DND-41 (cell line): ENCODE results near the gene CR1L.

Experiments
- ATAC-seq: fragments of 200-7000 bp; cut with Tn5 transposase; 3 replicates; pipeline ENCODE4 v1.9.1; 2021; ENCODE audit warnings: low read depth; ENCODE audit not compliant: insufficient read depth
- DNase-seq: peaks from one replicate; pipeline ENCODE4 v3.0.0-alpha.2; 2020
- H2AFZ ChIP-seq: 2 replicates; pipeline ENCODE4 v1.6.0; 2012; ENCODE audit warnings: low read depth, low read length
- H3K27ac ChIP-seq: 2 replicates; pipeline ENCODE4 v1.5.1; 2012; ENCODE audit warnings: low read length, inconsistent platforms
- H3K27me3 ChIP-seq: fragments of 200-600 bp; sonication (generic); 2 replicates; pipeline ENCODE4 v1.6.0; 2012; ENCODE audit warnings: low read length, mild to moderate bottlenecking, inconsistent platforms; ENCODE audit not compliant: insufficient read depth, poor library complexity
- H3K36me3 ChIP-seq: 2 replicates; pipeline ENCODE4 v1.5.1; 2012; ENCODE audit warnings: low read length, inconsistent platforms; ENCODE audit not compliant: insufficient read depth
- H3K4me1 ChIP-seq: 2 replicates; pipeline ENCODE4 v1.5.1; 2012; ENCODE audit warnings: mild to moderate bottlenecking, low read length; ENCODE audit not compliant: insufficient read depth
- H3K4me2 ChIP-seq: 2 replicates; pipeline ENCODE4 v1.6.0; 2012; ENCODE audit warnings: mild to moderate bottlenecking, moderate library complexity, low read length, inconsistent platforms; ENCODE audit not compliant: insufficient read depth
- H3K4me3 ChIP-seq, 2 experiments: fragments of 200-600 bp in 1 of 2; shearing (Covaris generic) in 1 of 2; 2 replicates each; pipeline ENCODE4 v1.5.1; 2012 to 2016; ENCODE audit warnings: inconsistent platforms in 2 of 2, low read length in 2 of 2, mild to moderate bottlenecking in 2 of 2, low read depth in 1 of 2, moderate library complexity in 1 of 2
- H3K79me2 ChIP-seq: 2 replicates; pipeline ENCODE4 v1.6.0; 2012; ENCODE audit warnings: low read length, inconsistent platforms; ENCODE audit not compliant: insufficient read depth
- H3K9ac ChIP-seq: 2 replicates; pipeline ENCODE4 v1.6.0; 2012; ENCODE audit warnings: low read depth, mild to moderate bottlenecking, inconsistent platforms, low read length, moderate library complexity
- H3K9me3 ChIP-seq: 2 replicates; pipeline ENCODE4 v1.5.1; 2012; ENCODE audit warnings: low read length, moderate library complexity, mild to moderate bottlenecking, inconsistent platforms; ENCODE audit not compliant: insufficient read depth, severe bottlenecking
- H4K20me1 ChIP-seq: 2 replicates; pipeline ENCODE4 v1.6.0; 2012; ENCODE audit warnings: low read length; ENCODE audit not compliant: insufficient read depth
- CTCF ChIP-seq: IDR thresholded peaks from 2 replicates; pipeline ENCODE4 v1.5.1; 2012; ENCODE audit warnings: borderline replicate concordance, low read length, moderate library complexity, mild to moderate bottlenecking; ENCODE audit not compliant: poor library complexity, severe bottlenecking; ENCODE audit errors: extremely low read depth
- EZH2 ChIP-seq: IDR thresholded peaks from 3 replicates; pipeline ENCODE4 v1.6.1; 2012; ENCODE audit warnings: borderline replicate concordance, low read depth, mild to moderate bottlenecking, moderate library complexity, low read length, inconsistent platforms; ENCODE audit not compliant: severe bottlenecking

The CR1L gene

GRCh38 chr1:207745285-207745684 is 100.4 kb downstream of the CR1L start:
- no peaks in the 10 kb centered on the region for H3K36me3 ChIP-seq
- H4K20me1 ChIP-seq: no peaks in the 10 kb centered on the region
- H3K79me2 ChIP-seq: peaks cover 2% of the 10 kb centered on the region; the same call in 1 of the 2 replicates
- H3K27ac ChIP-seq: no peak overlapping the region
- TF ChIP-seq EZH2 (no peak), CTCF (no peak)
- peaks cover 24% of the 10 kb centered on the region for H3K4me1 ChIP-seq
- H3K9ac ChIP-seq: no peak overlapping the region
- no peak overlapping the region for H3K4me3 ChIP-seq
- no peaks in the 10 kb centered on the region for H3K9me3 ChIP-seq
- H3K4me2 ChIP-seq: no peak overlapping the region
- H3K27me3 ChIP-seq: no peaks in the 10 kb centered on the region
- no peak overlapping the region for H2AFZ ChIP-seq
- ATAC-seq (no peak), DNase-seq (no peak)

GRCh38 chr1:207745839-207746767 is 101.2 kb downstream of the CR1L start:
- Histone ChIP-seq H3K4me1 (peaks cover 33% of the 10 kb centered on the region), H3K4me3 (no peak overlapping the region), H2AFZ (no peak overlapping the region), H3K36me3 (no peaks in the 10 kb centered on the region), H3K27ac (no peak overlapping the region), H3K27me3 (no peaks in the 10 kb centered on the region), H3K9me3 (no peaks in the 10 kb centered on the region), H3K9ac (no peak overlapping the region), H3K4me2 (no peak overlapping the region), H4K20me1 (no peaks in the 10 kb centered on the region), H3K79me2 (peaks cover 9% of the 10 kb centered on the region)
- TF ChIP-seq EZH2 (no peak), CTCF (no peak)
- ATAC-seq: no peak
- no peak for DNase-seq

GRCh38 chr1:207747627-207748492 is 102.9 kb downstream of the CR1L start:
- Histone ChIP-seq H3K36me3 (no peaks in the 10 kb centered on the region; the same call in 1 of the 2 replicates), H3K4me2 (no peak overlapping the region), H3K9ac (no peak overlapping the region), H3K4me1 (peaks cover 37% of the 10 kb centered on the region), H3K27ac (peak overlapping the region; percentile 73; the same call in 1 of the 2 replicates), H3K4me3 (no peak overlapping the region), H4K20me1 (peaks cover 5% of the 10 kb centered on the region; the same call in 1 of the 2 replicates), H3K9me3 (no peaks in the 10 kb centered on the region), H3K27me3 (no peaks in the 10 kb centered on the region), H3K79me2 (peaks cover 25% of the 10 kb centered on the region), H2AFZ (no peak overlapping the region)
- TF ChIP-seq CTCF: no peak
- TF ChIP-seq EZH2: no peak
- ATAC-seq: no peak
- no peak for DNase-seq
